HG02981 (cell line): ENCODE results near the gene EXD3.
"Not testable (repeated sequence)": the region's sequence is repeated elsewhere in the genome, so short reads cannot be mapped to it uniquely, and the experiment has no call there.

Source experiments
- ATAC-seq: cut with Tn5 transposase; IDR thresholded peaks from one replicate; pipeline ENCODE4 v1.9.1; 2021; ENCODE audit warnings: mild to moderate bottlenecking, moderate library complexity; ENCODE audit not compliant: unreplicated experiment

EXD3 gene

DNA sequence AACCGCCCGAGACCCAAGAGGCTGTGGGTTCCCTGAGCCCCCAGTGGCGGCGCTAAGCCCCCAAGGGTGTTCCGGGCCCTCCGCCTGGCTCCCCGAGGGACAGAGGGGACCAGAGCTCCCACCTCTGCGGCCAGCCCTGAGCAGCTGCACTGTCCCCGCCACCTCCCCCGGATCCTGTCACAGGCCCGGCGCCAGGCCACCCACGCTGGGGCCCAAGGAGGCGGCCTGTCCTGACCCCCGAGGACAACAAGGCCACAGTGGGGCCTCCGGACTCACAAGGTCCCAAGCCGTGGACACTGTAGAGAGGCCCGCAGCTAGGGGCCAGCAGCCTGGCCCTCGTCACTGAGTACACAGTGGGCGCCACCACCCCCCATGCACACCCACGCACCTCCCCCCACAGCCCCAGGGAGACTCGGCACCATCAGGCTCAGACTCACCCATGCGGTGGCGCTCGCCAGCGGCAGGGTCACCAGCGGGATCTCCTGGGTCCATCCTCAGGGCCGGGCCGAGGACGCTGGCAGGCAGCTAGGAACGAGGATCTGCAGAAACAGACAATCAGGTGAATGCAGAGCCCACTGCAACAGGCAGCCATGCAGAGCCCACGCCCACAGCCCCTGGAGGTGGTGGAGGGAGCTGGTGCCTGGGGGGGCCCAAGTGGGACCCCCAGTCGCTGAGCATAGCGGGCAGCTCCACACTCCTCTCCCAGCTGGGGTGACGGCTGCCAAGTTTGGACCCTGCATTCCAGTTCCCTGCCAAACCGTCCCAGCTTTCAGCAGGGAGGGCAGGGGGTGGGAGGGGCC is 27.9 kb downstream of the EXD3 start:
- ATAC-seq: no peak

DNA sequence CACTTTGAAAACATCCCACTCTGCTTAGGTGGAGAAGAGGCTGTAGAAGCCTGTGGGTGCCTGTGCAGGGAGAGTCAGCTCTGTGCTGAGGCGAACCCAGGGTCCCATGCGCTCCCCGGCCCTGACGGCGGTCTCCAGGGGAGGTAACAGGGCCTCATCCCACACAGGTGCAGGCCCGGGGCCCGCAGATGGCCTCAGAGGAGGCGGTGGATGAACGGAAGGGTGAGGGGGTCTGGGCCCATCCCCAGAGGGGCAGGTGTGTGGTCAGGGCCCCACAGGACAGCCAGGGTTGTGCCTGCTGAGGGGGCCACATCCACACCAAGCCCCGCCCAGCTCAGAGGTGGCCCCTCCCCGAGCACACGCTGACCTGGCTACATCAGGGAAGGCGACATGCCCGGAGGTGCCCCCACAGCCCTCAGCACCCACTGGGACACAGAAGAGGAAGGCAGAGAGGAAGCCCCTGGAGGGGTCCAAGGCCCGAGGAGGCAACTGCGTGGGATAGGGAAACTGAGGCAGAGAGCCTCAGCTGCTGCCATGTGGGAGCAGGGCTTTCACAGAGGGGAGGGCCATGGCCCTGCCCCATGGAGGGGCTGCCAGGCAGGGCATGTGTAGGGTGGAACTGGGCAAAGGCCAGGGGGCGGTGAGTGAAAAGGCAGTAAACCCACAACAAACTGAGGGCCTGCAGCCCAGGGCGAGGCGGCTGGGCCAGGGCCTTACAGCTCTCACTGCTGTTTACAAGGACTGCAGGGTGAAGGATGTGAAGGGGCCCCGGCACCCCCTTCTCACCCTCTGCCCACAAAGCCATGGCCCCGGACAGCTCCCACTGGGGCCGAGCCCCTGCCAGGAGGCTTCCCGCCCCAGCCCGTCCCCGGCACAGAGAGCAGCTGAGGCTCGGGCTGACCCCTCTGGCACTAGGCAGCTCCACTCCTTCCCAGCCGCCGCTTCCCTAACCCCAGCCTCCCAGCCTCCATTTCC is 29.5 kb downstream of the EXD3 start:
- ATAC-seq: no peak

DNA sequence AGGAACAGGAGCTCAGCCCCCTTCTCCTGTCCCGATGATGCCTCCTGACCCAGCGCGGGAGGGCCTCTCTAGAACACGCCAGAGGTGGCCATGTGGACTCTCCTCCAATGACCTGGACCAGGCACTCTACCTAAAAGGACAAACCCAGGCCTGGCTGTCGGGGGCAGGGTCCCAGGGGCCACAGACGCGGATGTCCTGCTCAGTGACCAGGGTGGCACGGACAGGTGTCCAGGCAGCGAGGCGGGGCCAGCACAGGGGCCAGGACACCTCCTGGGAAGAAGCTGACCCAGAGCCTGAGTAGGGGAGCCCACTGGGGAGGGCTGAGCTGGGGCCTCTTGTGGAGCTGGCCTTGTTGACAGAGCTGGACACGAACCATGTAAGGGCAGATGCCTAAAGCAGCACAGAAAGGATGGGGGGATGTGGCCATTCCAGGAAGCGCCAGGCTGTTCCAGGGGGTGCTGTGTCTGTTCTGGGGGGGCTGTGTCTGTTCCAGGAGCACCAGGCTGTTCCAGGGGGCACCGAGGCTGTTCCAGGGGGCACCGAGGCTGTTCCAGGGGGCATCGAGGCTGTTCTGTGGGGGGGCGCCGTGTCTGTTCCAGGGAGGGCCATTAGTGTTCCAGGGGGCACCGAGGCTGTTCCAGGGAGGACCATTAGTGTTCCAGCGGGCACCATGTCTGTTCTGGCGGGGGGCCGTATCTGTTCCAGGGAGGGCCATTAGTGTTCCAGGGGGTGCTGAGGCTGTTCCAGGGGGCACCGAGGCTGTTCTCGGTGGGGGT is 30.5 kb downstream of the EXD3 start:
- ATAC-seq: no peak

DNA sequence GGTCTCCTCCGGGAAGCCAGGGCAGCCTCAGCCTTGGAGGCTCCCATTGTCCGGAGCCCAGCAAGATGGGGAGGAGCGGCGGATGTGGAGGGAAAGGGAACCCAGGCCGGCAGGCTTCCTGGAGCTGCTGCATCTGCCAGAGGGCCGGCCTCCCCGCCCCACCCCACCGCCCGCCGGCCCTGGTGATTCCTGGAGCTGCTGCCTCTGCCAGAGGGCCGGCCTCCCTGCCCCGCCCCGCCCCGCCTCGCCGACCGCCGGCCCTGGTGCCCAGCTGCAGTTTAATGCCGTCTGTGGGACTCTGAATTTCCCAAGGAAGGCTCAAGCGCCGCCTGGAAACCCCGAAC is 31.6 kb downstream of the EXD3 start:
- no peak for ATAC-seq

DNA sequence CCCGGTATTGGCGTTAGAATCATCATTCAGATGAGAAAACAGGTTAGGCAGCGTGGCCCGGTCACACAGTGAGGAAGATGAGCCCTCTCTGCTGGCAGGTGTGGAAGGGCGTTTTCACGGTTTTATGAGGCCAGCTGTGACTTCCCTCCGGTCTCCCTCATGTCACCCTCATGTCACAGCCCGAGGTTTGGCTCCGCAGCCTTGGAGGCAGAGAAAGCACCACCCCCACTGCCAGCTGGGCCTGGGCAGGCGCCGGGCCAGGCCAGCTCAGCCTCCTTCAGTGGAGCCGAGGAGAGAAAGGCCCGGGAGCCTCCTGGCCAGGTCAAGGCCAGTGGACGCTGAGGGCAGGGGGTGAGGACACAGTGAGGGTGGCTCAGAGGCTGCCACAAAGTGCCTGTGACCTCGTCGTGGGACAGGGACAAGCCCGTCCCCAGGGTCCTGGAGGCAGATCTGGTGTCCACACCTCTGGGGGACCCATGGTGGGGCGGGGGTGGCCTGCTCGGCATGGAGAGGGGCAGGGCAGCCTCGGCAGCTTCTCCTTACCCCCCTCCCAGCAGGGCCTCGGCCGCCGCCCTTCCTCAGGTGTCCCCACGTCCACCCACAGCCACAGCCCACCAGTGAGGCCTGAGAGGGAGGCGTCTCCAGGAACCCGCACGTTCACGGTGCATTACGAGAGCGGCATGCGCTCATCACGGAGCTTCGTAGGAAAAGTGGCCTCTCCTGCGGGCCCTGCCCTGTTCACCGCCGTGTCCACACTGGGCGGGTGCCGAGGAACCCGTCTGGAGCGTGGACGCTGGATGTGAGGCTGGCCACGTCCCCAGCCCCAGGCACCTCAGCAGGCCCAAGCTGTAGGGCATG is 32.2 kb downstream of the EXD3 start:
- no peak for ATAC-seq

DNA sequence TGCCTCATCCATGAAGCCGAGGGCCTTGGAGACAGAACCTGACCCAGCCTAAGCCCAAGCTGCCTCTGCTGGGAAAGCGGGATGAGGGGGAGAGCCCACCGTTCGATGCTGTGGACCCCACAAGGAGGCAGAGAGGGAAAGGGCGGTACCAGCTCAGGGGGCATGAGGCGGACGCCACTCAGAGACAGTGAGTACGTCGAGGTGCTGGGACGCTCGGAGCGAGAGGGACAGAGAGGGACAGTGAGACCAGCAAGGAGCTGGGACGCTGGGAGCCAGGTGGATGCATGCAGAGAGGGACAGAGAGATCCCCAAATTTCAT is 33.6 kb downstream of the EXD3 start:
- ATAC-seq: no peak

DNA sequence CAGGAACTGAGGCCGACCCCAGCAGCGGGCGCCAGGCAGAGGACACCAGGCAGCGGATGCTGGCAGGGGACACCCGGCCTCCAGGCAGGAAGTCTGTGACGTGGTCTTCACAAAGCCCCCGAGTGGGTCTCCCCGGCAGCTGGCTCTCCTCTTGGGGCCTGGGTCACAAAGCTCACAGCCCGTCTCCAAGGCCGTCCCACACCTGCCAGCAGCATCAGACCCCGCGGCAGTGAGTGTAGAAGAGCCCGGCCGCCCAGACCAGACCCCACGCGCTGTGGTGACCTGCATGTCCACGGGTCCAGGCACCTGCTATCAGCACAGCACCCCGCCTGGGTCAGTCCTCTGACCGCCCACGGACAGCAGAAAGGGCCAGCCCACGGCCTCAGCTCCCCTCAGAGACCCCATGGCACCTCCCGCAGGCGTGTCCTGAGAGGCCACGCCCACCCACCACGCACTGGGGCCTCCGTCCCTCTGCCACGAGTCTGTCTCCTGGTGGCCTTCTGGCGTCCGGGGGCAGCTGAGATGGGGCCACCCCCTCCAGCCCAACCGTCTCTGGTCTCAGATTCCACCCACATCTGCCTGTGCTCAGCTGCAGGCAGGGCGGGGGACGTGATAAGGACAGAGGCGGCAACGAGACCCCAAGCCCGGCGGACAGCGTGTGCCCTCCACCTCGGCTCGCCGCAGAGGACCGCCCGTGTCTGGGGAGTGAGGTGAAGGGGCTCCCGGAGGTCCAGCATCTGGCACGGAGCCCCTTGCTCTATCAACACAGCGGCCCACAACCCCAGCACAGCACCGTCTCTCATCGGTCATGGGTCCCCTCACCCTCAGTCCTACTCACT is 34.2 kb downstream of the EXD3 start:
- no peak for ATAC-seq

DNA sequence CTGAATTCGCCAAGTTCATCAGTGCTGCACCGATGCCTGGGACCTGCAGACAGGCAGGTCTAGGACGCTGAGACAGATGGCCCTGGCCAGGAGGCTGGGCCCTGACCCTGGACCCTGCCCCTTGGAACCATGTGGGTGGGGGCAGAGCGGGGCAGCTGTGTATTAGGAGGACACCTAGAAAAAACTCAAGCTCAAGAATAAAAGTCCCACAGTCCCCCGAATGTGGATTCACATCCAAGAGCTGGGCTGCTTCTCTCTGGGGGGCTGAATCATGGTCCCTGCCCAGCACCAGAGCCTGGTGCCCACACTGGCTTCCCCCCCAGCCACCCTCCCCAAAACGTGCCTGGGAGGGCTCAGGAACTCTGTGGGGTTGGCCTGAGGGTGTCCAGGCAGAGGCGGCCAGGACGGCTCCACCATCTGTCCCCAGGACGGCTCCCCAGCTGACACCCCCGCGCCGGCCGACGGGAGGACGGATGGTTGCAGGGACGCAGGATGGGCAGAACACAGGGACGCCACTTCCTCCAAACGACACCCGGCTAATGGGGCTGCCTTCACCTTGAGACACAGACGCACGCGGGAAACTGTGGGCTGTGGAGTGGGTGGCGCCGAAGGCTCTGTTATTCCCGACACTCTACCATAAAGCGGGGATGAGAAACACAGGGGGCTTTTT is 34.9 kb downstream of the EXD3 start:
- ATAC-seq: no peak

DNA sequence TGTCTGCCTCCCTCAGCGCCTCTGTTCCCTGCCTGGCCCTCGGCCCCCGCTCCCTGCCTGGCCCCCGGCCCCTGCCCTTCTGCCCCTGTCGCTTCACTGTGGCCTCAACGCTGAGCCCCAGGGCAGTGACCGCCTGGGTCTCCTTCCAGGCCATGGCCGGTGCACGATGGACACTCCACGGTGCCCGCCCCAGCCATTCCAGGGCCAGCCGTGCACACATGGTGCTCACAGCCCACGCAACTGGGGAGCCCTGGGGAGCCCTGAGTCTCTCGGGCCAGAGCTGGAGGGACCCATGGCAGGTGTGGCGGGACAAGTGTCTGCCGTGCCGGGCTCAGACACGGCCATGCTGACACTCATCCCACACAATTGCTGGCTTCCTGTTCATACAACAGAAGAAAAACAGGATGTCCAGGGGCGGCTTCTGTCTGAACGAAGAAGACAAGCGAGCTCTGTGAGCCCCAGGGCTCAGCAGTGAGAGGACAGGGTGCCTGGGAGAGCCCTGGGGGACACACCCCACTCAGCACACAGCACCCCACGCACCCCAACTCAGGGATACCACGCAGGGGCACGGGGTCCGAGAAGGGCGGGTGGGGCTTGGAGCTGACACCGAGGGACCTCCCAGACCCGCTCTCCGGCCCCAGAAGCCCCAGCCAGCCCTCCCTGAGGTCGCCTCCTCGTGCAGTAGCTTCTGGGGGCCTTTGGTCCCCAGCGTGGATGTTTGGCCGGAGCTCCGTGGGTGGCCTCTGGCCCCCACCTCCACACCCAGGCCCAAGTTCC is 35.7 kb downstream of the EXD3 start:
- no peak for ATAC-seq

DNA sequence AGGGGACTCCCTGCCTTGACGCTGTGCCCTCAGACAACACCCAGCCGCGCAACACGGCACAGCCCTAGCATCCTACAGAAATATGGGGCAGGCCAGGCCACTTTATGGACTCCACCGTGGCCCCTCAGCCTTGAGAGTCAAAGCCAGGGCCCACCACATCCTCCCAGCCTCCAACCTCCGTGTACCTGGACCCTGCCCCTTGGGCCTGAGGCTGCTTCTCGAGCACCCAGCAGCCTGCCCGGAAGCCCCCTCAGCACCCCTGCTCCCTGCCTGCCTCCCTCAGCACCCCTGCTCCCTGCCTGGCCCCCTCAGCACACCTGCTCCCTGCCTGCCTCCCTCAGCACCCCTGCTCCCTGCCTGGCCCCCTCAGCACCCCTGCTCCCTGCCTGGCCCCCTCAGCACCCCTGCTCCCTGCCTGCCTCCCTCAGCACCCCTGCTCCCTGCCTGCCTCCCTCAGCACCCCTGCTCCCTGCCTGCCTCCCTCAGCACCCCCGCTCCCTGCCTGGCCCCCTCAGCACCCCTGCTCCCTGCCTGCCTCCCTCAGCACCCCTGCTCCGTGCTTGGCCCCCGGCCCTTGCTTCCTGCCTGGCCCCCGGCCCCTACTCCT is 36.4 kb downstream of the EXD3 start:
- ATAC-seq: not testable (repeated sequence)

DNA sequence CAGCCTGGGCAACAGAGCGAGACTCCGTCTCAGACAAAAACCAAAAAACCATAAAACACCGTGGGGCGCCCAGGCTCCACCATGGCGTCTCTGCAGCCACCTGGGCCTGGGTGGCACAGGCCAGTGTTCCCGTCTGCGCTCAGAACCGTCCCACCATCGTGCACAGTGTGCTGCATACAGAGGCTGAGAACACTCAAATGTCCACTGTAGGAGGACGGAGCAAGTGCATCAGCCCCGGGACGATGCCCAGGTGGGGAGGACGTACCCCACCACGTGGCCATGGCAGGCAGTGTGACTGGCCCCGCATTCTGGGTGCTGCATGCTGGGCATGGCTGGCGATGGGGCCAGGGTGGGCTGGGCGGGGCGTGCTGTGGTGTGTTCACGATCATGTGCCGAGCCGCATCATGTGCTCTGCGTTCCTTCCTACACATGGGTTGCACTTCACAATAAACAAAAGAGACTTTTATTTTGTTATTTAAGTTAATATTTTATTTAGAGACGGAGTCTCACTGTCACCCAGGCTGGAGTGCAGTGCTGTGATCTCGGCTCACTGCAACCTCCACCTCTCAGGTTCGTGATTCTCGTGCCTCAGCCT is 37.8 kb downstream of the EXD3 start:
- ATAC-seq: no peak

DNA sequence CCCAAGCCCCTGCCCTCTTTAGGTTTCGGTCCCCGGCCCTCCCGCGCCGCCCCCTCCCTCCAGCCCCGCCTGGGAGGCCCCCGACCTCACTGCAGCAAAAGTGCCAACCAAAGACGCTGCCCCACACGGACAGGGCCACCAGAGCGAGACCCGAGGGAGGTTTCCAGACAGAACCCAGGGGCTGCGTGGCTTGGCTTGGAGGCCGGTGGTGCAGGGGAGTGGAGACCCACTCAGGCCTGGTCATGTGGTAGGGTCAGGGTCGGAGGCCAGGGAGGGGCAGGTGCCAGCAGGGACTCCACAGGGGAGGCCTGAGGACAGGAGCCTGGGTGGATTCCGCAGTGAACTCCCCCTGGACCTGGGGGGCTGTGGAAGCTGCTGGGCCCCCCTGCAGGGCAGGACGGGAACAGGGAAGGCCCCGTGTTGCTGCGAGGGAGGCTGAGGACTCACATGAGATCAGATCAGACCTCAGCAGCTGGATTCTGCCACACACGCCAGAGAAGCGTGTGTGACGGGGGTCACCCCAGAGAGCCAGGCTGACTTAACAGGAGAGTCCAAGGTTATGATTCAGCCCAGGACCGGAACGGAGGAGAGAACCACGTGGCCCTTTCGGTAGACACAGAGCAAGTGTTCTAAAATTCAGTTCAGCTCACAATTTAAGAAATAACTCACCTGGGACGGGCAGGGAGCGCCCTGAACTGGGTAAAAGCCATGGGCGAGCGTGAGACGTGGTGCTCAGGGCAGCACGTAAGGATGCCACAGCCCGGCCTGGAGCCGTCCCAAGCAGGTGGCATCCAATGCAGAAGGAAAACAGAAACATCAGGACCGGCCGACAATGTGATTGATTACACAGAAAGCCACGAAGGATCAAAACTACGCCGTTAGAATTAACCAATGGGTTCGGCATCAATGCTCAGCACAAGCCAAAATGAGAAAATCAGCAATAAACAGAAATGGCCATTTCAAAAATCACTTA is 38.9 kb downstream of the EXD3 start:
- no peak for ATAC-seq

DNA sequence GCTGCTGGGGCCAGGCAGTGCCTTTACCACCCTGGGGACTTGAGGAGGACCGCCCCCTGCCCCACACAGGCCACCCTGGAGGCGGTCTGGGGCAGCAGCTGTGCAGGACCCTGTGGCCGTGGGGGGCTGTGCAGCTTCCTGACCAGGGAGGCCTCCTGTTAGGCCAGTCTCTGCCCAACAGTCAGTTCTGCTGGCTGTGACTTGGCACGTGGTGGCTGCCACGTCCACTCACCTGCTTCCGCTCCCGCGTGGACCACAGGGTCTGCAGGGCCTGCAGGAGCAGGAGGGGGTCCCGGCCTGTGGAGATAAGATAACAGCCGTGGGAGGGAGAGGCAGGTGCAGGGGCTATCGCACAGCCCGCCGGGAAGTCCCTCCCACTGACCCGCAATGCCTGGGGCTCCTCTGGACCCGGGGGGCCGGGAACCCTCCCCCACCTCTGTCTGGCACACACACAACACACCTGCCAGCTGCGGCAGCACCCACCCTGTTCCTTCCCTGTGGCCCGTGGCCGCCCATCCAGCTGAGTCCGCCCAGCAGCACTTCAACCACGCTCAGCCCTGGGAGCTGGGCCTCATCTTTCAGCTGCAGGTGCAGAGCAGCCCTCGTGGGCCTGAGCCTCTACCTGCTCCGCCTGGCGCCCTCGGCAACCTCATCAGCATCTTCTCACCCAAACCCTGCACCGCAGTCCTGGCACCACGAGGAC is 39.7 kb downstream of the EXD3 start:
- no peak for ATAC-seq

DNA sequence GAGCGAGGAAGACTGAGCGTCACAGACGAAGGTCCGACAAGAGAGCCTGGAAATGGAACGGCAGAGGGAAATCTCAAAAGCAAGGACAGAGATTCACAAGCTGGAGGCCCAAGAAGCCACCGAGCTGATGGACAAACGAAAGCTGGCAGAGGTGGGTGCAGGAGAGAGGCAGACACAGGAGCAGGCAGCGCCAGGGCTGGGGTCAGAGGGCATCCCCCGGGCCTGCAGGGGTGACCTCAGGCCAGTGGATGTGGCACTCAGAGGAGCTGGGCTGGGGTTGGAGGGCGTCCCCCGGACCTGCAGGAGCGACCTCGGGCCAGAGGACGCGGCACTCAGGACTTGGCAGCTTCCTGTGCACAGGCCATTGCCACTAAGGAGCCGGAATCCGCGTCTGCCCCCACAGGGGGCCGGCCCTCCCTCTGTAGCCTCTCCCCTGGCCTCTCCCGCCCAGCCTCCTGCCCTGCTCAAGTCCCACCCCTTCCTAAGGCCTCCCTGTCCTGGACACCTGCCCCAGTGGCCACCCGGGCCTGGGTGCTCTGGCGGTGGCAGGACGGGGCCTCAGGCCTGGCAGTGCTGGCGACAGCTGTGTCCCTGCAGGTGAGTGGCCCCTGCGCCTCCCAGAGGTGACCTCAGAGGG is 40.4 kb downstream of the EXD3 start:
- ATAC-seq: no peak
